PFSK-1 (cell line): ENCODE measurements around the gene FAM98B.

ENCODE experiments used
- FOXP2 ChIP-seq: optimal IDR thresholded peaks from 2 replicates; pipeline ENCODE3; 2011; ENCODE audit warnings: borderline replicate concordance, control low read depth, inconsistent platforms; ENCODE audit not compliant: insufficient read depth; ENCODE audit errors: extremely low read length, extremely low read depth
- POLR2AphosphoS5 ChIP-seq: IDR thresholded peaks from 2 replicates; pipeline ENCODE4 v1.6.1; 2012; ENCODE audit warnings: low read depth, mild to moderate bottlenecking, control low read depth, low read length, moderate library complexity
- SIN3A ChIP-seq: IDR thresholded peaks from 2 replicates; pipeline ENCODE4 v1.6.1; 2012; ENCODE audit warnings: mild to moderate bottlenecking, low read length, moderate library complexity, borderline replicate concordance; ENCODE audit not compliant: insufficient read depth
- TAF1 ChIP-seq: IDR thresholded peaks from 2 replicates; pipeline ENCODE4 v1.6.1; 2012; ENCODE audit warnings: low read length, control low read depth, borderline replicate concordance; ENCODE audit not compliant: insufficient read depth
- TF ChIP-seq, protein P1 (sequence below), 2 experiments: IDR thresholded peaks; 2 replicates each; pipeline versions ENCODE4 v1.6.1 to v1.8.0; 2011 to 2012; ENCODE audit warnings: low read depth in 2 of 2, low read length in 2 of 2, control low read depth in 1 of 2, inconsistent platforms in 1 of 2, mild to moderate bottlenecking in 1 of 2, moderate library complexity in 1 of 2; ENCODE audit not compliant: insufficient read depth in 1 of 2

FAM98B gene

DNA sequence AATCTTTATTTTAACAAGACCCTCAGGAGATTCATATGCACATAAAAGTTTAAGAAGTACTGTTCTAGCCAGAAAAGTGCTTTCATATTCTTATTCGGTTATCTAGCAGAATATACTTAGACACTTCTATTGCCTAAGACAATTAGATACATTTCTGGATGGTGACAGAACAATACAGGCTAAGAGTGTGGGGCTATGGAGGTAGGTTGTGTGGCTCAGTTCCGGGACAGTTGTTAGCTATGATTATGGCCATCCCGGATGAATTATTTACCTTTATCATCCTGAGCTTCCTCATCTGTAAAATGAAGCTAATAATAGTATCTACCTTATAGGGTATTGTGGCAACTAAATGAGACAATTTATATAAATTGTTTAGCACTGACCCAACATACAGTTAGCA is 6.6 kb downstream of the FAM98B start:
- no peak for TF ChIP-seq TAF1
- TF ChIP-seq, protein P1, sequence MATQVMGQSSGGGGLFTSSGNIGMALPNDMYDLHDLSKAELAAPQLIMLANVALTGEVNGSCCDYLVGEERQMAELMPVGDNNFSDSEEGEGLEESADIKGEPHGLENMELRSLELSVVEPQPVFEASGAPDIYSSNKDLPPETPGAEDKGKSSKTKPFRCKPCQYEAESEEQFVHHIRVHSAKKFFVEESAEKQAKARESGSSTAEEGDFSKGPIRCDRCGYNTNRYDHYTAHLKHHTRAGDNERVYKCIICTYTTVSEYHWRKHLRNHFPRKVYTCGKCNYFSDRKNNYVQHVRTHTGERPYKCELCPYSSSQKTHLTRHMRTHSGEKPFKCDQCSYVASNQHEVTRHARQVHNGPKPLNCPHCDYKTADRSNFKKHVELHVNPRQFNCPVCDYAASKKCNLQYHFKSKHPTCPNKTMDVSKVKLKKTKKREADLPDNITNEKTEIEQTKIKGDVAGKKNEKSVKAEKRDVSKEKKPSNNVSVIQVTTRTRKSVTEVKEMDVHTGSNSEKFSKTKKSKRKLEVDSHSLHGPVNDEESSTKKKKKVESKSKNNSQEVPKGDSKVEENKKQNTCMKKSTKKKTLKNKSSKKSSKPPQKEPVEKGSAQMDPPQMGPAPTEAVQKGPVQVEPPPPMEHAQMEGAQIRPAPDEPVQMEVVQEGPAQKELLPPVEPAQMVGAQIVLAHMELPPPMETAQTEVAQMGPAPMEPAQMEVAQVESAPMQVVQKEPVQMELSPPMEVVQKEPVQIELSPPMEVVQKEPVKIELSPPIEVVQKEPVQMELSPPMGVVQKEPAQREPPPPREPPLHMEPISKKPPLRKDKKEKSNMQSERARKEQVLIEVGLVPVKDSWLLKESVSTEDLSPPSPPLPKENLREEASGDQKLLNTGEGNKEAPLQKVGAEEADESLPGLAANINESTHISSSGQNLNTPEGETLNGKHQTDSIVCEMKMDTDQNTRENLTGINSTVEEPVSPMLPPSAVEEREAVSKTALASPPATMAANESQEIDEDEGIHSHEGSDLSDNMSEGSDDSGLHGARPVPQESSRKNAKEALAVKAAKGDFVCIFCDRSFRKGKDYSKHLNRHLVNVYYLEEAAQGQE (IDR thresholded peaks at IDR 0.05; ENCODE audit: insufficient read depth in 1 of 2, low read depth in 2 of 2, low read length in 2 of 2), result no peak
- no peak for TF ChIP-seq FOXP2
- no peak for TF ChIP-seq POLR2AphosphoS5
- TF ChIP-seq SIN3A, result no peak

DNA sequence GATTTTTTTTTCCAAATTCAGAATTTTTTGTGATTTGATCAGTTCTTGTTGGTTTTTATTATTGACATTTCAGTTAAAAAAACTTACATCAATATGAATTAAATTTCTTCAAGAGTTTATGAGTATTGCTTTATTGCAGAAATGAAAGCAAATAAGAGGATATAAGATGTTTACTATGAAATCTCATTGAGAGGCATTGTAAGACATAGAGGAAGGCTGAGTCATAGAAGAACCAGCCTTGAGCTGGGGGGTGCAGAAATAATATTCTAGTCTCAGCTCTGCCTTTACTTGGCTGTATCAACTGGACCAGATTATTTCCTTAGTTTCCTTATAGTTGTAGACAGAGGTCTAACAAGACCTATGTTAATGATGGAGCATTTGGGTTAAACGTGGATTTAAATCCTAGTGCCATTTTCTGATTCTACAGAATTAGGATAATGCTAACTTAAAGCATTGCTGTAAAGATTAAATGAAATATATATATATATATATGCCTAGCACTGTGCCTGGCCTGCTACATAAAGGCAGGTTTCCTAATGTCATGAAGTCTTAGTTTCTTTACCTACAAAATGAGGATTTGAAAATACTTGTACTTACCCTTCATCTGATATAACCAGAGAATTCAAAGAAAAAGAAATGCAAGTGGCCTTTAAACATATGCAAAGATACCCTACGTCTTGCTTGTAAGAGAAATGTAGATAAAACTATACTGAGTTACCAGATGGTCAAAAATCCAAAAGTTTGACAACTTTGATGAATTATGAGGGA is 7.3 kb downstream of the FAM98B start:
- TF ChIP-seq FOXP2 (no peak), TAF1 (no peak), POLR2AphosphoS5 (no peak), SIN3A (no peak)
- TF ChIP-seq, protein P1 (IDR thresholded peaks at IDR 0.05; ENCODE audit: insufficient read depth in 1 of 2, low read depth in 2 of 2, low read length in 2 of 2), result no peak

DNA sequence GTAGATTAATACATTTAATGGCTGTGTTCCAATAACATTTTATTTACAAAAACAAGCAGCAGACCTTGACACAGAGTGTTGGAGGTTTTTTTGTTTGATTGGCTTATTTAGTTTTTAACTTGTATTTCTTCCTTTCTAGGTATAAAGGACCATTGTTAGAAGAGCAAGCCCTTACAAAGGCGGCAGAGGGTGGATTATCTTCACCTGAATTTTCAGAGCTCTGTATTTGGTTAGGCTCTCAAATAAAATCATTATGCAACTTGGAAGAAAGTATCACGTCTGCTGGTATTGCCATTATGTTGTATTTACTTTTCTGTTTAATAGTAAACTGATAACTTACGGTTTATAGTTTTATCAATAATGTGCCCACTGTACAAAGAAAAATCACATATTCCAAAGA is 10.0 kb downstream of the FAM98B start:
- TF ChIP-seq SIN3A (no peak), FOXP2 (no peak), POLR2AphosphoS5 (no peak), TAF1 (no peak)
- TF ChIP-seq, protein P1 (IDR thresholded peaks at IDR 0.05; ENCODE audit: insufficient read depth in 1 of 2, low read depth in 2 of 2, low read length in 2 of 2), result no peak

DNA sequence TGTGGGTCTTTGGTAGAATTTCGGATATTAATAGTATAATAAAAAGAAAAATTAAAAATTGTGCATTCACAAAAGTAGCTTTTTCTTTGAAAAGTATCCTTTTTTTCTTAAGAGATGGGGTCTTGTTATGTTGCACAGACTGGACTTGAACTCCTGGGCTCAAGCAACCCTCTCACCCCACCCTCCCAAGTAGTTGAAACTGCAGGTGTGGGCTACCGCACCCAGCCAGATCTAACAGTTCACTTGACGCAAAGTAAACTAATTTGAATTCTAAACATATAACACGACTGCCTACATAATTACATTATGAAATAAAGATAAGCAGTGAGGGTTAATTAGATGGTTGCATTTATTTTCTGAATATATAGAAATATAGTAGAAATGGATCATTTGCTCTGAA is 10.7 kb downstream of the FAM98B start:
- TF ChIP-seq, protein P1 (IDR thresholded peaks at IDR 0.05; ENCODE audit: insufficient read depth in 1 of 2, low read depth in 2 of 2, low read length in 2 of 2), result no peak
- TF ChIP-seq SIN3A (no peak), TAF1 (no peak), FOXP2 (no peak)
